Endothelial cell of umbilical vein (primary cell): ENCODE measurements around the gene SIVA1. TPM values are rescaled to one million over a fixed set of nuclear protein-coding genes. Genes with fewer than 3 reads are reported as not detected.

ENCODE experiments used
- BruUV-seq: library from RNA; stranded (reverse); fragments of 400-500 nt; replicated peaks from 2 replicates; lab custom pipeline; 2021; lab: Mats Ljungman, UMichigan
- CTCF ChIA-PET: fragments of 300-600, 350-600 bp; sonication (Branson Sonifier 250); formaldehyde crosslinking; loops from one replicate; lab custom pipeline; 2021; ENCODE audit warnings: antibody characterized with exemption, inconsistent platforms; lab: Charles Lee
- POLR2A ChIA-PET: fragments of 300-600, 350-600 bp; sonication (Branson Sonifier 250); formaldehyde crosslinking; loops from one replicate; lab custom pipeline; 2021; ENCODE audit warnings: antibody characterized with exemption, inconsistent platforms; lab: Charles Lee
- DNase-seq: peaks from one replicate; pipeline ENCODE4 v3.0.0-alpha.2; 2011; ENCODE audit warnings: low read depth, low spot score
- FAIRE-seq: peaks from 2 replicates; lab custom pipeline; 2011; peaks lifted over from hg19 to GRCh38; lab: Jason Lieb, UNC
- H2AFZ ChIP-seq: 2 replicates; pipeline ENCODE4 v1.6.0; 2012; ENCODE audit warnings: low read depth, low read length, control low read depth, inconsistent platforms
- H3K27ac ChIP-seq: 2 replicates; pipeline ENCODE4 v1.5.1; 2011; ENCODE audit warnings: low read depth, mild to moderate bottlenecking, control low read depth, low read length, moderate library complexity; ENCODE audit not compliant: insufficient read depth
- H3K27me3 ChIP-seq, 2 experiments: 2 replicates each; pipeline versions ENCODE4 v1.6.0 to v1.6.1; 2011; ENCODE audit warnings: low read length in 2 of 2, mixed read lengths in 1 of 2; ENCODE audit not compliant: control insufficient read depth in 2 of 2, insufficient read depth in 2 of 2
- H3K36me3 ChIP-seq, 2 experiments: 2 replicates in 1 of 2; 3 replicates in 1 of 2; pipeline ENCODE4 v1.5.1; 2011; ENCODE audit warnings: low read length in 2 of 2, mild to moderate bottlenecking in 1 of 2, moderate library complexity in 1 of 2; ENCODE audit not compliant: control insufficient read depth in 2 of 2, insufficient read depth in 2 of 2; ENCODE audit errors: extremely low read depth in 1 of 2
- H3K4me1 ChIP-seq: 3 replicates; pipeline ENCODE4 v1.5.1; 2011; ENCODE audit warnings: mild to moderate bottlenecking, low read length; ENCODE audit not compliant: control insufficient read depth, insufficient read depth; ENCODE audit errors: extremely low read depth
- H3K4me2 ChIP-seq: 2 replicates; pipeline ENCODE4 v1.6.1; 2011; ENCODE audit warnings: low read length, control low read depth, mixed read lengths; ENCODE audit not compliant: insufficient read depth
- H3K4me3 ChIP-seq, 3 experiments: fragments of 200-600 bp in 1 of 3; sonication (generic), shearing (Covaris generic) in 1 of 3; replicated peaks in 1 of 3; 2 replicates each; pipeline ENCODE4 v1.5.1; 2011 to 2016; ENCODE audit warnings: control low read depth in 3 of 3, low read length in 3 of 3, mild to moderate bottlenecking in 2 of 3, inconsistent platforms in 1 of 3, low read depth in 1 of 3, moderate library complexity in 1 of 3; ENCODE audit not compliant: insufficient read depth in 1 of 3
- H3K79me2 ChIP-seq: 2 replicates; pipeline ENCODE4 v1.6.0; 2012; ENCODE audit warnings: low read length, inconsistent platforms; ENCODE audit not compliant: control insufficient read depth, insufficient read depth
- H3K9ac ChIP-seq: replicated peaks from 2 replicates; pipeline ENCODE3; 2011; ENCODE audit warnings: low read length, control low read depth; ENCODE audit not compliant: insufficient read depth; ENCODE audit errors: extremely low read depth
- H3K9me1 ChIP-seq: replicated peaks from 3 replicates; pipeline ENCODE4 v1.6.0; 2011; ENCODE audit warnings: mild to moderate bottlenecking, low read length; ENCODE audit not compliant: control insufficient read depth, insufficient read depth; ENCODE audit errors: extremely low read depth
- H3K9me3 ChIP-seq: replicated peaks from 2 replicates; pipeline ENCODE4 v1.5.1; 2012; ENCODE audit warnings: low read length, inconsistent platforms; ENCODE audit not compliant: control insufficient read depth, insufficient read depth
- H4K20me1 ChIP-seq: replicated peaks from 2 replicates; pipeline ENCODE3; 2011; ENCODE audit warnings: mild to moderate bottlenecking, low read length; ENCODE audit not compliant: control insufficient read depth, insufficient read depth; ENCODE audit errors: extremely low read depth
- EZH2 ChIP-seq: IDR thresholded peaks from 2 replicates; pipeline ENCODE4 v1.6.1; 2012; ENCODE audit warnings: borderline replicate concordance, low read depth, mild to moderate bottlenecking, moderate library complexity, low read length, inconsistent platforms; ENCODE audit not compliant: severe bottlenecking
- FOS ChIP-seq: IDR thresholded peaks from 2 replicates; pipeline ENCODE4 v1.6.1; 2011; ENCODE audit warnings: mild to moderate bottlenecking, low read length, moderate library complexity, borderline replicate concordance; ENCODE audit not compliant: insufficient read depth
- GATA2 ChIP-seq: IDR thresholded peaks from 2 replicates; pipeline ENCODE4 v1.7.0; 2011; ENCODE audit warnings: low read depth, mild to moderate bottlenecking, moderate library complexity, mixed read lengths, low read length; ENCODE audit not compliant: insufficient read length, insufficient read depth
- JUN ChIP-seq: IDR thresholded peaks from 2 replicates; pipeline ENCODE4 v1.6.1; 2011; ENCODE audit warnings: borderline replicate concordance, low read depth; ENCODE audit not compliant: insufficient read length, insufficient read depth
- MYC ChIP-seq: IDR thresholded peaks from one replicate; pipeline ENCODE4 v1.6.1; 2011; ENCODE audit warnings: mild to moderate bottlenecking, low read depth, low read length
- POLR2A ChIP-seq: IDR thresholded peaks from 2 replicates; pipeline ENCODE4 v1.6.1; 2012; ENCODE audit warnings: low read depth, mild to moderate bottlenecking, control low read depth, low read length
- POLR2AphosphoS5 ChIP-seq: IDR thresholded peaks from 2 replicates; pipeline ENCODE4 v1.6.1; 2012; ENCODE audit warnings: low read depth, mild to moderate bottlenecking, control low read depth, low read length, moderate library complexity; ENCODE audit not compliant: insufficient read depth
- dilution Hi-C: fragments of 300-500 bp; cut with MboI; formaldehyde crosslinking; loops from one replicate; pipeline ENCODE4 v1.15.0; 2019; ENCODE audit warnings: low sequenced_read_pairs; ENCODE audit not compliant: extremely low pct_ligation_motif_present
- intact Hi-C: fragments of 100-400 bp; cut with micrococcal nuclease; formaldehyde crosslinking; loops from one replicate; pipeline ENCODE4 v1.10.0; 2022
- polyA plus RNA-seq, 4 experiments: library from polyadenylated mRNA; depleted of rRNA in 3 of 4; stranded (reverse) in 3 of 4; unstranded in 1 of 4; fragments of >200 nt; gene quantifications; 2 replicates each; pipeline versions ENCODE4 v1.2.1 to v1.2.3, GENCODE V29; 2011 to 2012; ENCODE audit warnings: missing spikeins in 1 of 4
- total RNA-seq: library from RNA; stranded (reverse); gene quantifications from 2 replicates; pipeline ENCODE4 v1.2.3, GENCODE V29; 2021
- TF ChIP-seq, protein P1 (sequence below): IDR thresholded peaks from 2 replicates; pipeline ENCODE4 v1.6.1; 2011; ENCODE audit not compliant: insufficient read depth, insufficient read length
- TF ChIP-seq, protein P2 (sequence below), 2 donors: IDR thresholded peaks; 1 replicate in 1 of 2; 2 replicates in 1 of 2; pipeline ENCODE4 v1.5.1; 2011; ENCODE audit warnings: low read length in 2 of 2, mild to moderate bottlenecking in 2 of 2, moderate library complexity in 2 of 2, control low read depth in 1 of 2, inconsistent platforms in 1 of 2, low read depth in 1 of 2; ENCODE audit not compliant: insufficient read depth in 1 of 2; ENCODE audit errors: extremely low read depth in 1 of 2

The SIVA1 gene
- total and polyA plus RNA-seq, 2 donors (not counting 3 experiments of a cell fraction or from before 2014, with no cell fraction given): 101 to 299 TPM

DNA sequence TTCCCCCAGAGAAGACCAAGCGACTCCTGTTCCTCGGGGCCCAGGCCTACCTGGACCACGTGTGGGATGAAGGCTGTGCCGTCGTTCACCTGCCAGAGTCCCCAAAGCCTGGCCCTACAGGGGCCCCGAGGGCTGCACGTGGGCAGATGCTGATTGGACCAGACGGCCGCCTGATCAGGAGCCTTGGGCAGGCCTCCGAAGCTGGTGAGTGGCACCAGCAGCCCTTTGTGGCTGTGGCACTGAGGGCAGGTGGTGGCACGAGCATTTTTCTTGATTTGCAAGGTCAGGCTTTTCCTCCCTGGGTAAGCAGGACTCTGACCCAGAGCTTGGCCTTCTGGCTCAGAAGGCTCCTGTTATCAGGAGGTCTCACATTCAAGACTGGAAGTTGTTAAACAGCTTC is 2.7 kb downstream of the SIVA1 start:
- POLR2A ChIA-PET: no interaction called here
- Histone ChIP-seq H2AFZ (no peak overlapping the region), H3K4me1 (peaks cover 8% of the 10 kb centered on the region), H3K79me2 (peaks cover 24% of the 10 kb centered on the region), H3K9me3 (no peaks in the 10 kb centered on the region), H3K27ac (no peak overlapping the region), H3K36me3 (peaks cover 0 to 39% of the 10 kb centered on the region in 2 experiments), H3K27me3 (no peaks in the 10 kb centered on the region), H4K20me1 (no peaks in the 10 kb centered on the region), H3K9ac (no peak overlapping the region), H3K4me2 (no peak overlapping the region), H3K9me1 (no peaks in the 10 kb centered on the region), H3K4me3 (no peak overlapping the region)
- CTCF ChIA-PET: interaction anchor here (1.0 to 1.5 kb wide), 2 partner anchors 10 to 70 kb away, joined by 3 to 4 read pairs; no protein-coding TSS in a partner anchor
- no peak for TF ChIP-seq MYC
- TF ChIP-seq EZH2: no peak
- TF ChIP-seq POLR2A: no peak
- no peak for TF ChIP-seq GATA2
- TF ChIP-seq JUN: no peak
- TF ChIP-seq FOS: no peak
- TF ChIP-seq, protein P1, sequence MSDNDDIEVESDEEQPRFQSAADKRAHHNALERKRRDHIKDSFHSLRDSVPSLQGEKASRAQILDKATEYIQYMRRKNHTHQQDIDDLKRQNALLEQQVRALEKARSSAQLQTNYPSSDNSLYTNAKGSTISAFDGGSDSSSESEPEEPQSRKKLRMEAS: no peak
- TF ChIP-seq POLR2AphosphoS5: no peak
- TF ChIP-seq, protein P2, sequence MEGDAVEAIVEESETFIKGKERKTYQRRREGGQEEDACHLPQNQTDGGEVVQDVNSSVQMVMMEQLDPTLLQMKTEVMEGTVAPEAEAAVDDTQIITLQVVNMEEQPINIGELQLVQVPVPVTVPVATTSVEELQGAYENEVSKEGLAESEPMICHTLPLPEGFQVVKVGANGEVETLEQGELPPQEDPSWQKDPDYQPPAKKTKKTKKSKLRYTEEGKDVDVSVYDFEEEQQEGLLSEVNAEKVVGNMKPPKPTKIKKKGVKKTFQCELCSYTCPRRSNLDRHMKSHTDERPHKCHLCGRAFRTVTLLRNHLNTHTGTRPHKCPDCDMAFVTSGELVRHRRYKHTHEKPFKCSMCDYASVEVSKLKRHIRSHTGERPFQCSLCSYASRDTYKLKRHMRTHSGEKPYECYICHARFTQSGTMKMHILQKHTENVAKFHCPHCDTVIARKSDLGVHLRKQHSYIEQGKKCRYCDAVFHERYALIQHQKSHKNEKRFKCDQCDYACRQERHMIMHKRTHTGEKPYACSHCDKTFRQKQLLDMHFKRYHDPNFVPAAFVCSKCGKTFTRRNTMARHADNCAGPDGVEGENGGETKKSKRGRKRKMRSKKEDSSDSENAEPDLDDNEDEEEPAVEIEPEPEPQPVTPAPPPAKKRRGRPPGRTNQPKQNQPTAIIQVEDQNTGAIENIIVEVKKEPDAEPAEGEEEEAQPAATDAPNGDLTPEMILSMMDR (IDR thresholded peaks at IDR 0.05; ENCODE audit: extremely low read depth in 1 of 2, insufficient read depth in 1 of 2, low read depth in 1 of 2, low read length in 2 of 2): no peak
- FAIRE-seq (no peak), DNase-seq (no peak)
- BruUV-seq: no TSS peak
- dilution Hi-C loops: no loop called here
- intact Hi-C loops: no loop called here
